Measurements from ENCODE around the gene CCDC78. TPM values are rescaled to one million over a fixed set of nuclear protein-coding genes. Genes with fewer than 3 reads are reported as not detected.

CCDC78 gene
- total and polyA plus RNA-seq, 2 of the 13 experiments (the other 11 are each of a cell fraction or from before 2014, with no cell fraction given): 0.53 to 1.5 TPM

- TF ChIP-seq E2F2 (CRISPR knock-in tag; IDR thresholded peaks at IDR 0.05; ENCODE audit: borderline replicate concordance) (peak; percentile 12; the same call in 1 of the 2 replicates), ZNF883 (CRISPR knock-in tag; IDR thresholded peaks at IDR 0.05; ENCODE audit: not compliant biosample characterization) (peak; percentile 82), ZNF256 (CRISPR knock-in tag; conservative IDR thresholded peaks at IDR 0.05) (0 out of 2 replicates have a peak, but pooled peaks have one; percentile 54), CC2D1A (CRISPR knock-in tag; IDR thresholded peaks at IDR 0.05) (peak; percentile 22; the same call in 1 of the 2 replicates), SP1 (IDR thresholded peaks at IDR 0.05) (no peak), SP1 (CRISPR knock-in tag; IDR thresholded peaks at IDR 0.05) (peak; percentile 65), ZNF598 (CRISPR knock-in tag; IDR thresholded peaks at IDR 0.05; ENCODE audit: borderline replicate concordance) (0 out of 2 replicates have a peak, but pooled peaks have one; percentile 20), POLR2AphosphoS5 (IDR thresholded peaks at IDR 0.05; ENCODE audit: low read depth, low read length) (peak; percentile 71), ZNF546 (CRISPR knock-in tag; conservative IDR thresholded peaks at IDR 0.05) (peak; percentile 31; the same call in 1 of the 2 replicates), NONO (IDR thresholded peaks at IDR 0.05) (no peak), NONO (CRISPR knock-in tag; conservative IDR thresholded peaks at IDR 0.05) (peak; percentile 77), TFAP4 (IDR thresholded peaks at IDR 0.05; ENCODE audit: borderline replicate concordance, low read depth) (peak; percentile 57; the same call in 1 of the 2 replicates), ZBTB38 (CRISPR knock-in tag; IDR thresholded peaks at IDR 0.05) (peak; percentile 97), MXD3 (CRISPR knock-in tag; IDR thresholded peaks at IDR 0.05) (0 out of 2 replicates have a peak, but pooled peaks have one; percentile 36), ZNF574 (CRISPR knock-in tag; IDR thresholded peaks at IDR 0.05) (peak; percentile 84), MAZ (IDR thresholded peaks at IDR 0.05; ENCODE audit: borderline replicate concordance, low read depth, low read length) (no peak), MAZ (CRISPR knock-in tag; IDR thresholded peaks at IDR 0.05; ENCODE audit: low read depth) (peak; percentile 65), ZNF281 (CRISPR knock-in tag; IDR thresholded peaks at IDR 0.05; ENCODE audit: borderline replicate concordance) (0 out of 2 replicates have a peak, but pooled peaks have one; percentile 15), ZNF230 (CRISPR knock-in tag; IDR thresholded peaks at IDR 0.05) (peak; percentile 47; the same call in 1 of the 2 replicates)
Measured at GRCh38 chr16:678858-679813, 47.1 kb downstream of the CCDC78 start (continued).
